Embryonic facial prominence (tissue), 1 donor: ENCODE measurements around the gene TMEM25.
A peak's percentile ranks its signal among the peaks of the same experiment; 100 is the strongest.
"Not testable (repeated sequence)": the region's sequence is repeated elsewhere in the genome, so short reads cannot be mapped to it uniquely, and the experiment has no call there.

Experiments
- DNase-seq: peaks from one replicate; pipeline ENCODE4 v3.0.0-alpha.2; 2016; ENCODE audit errors: extremely low spot score

The TMEM25 gene

GRCh38 chr11:118532852-118533768, 2.1 kb downstream of the TMEM25 start:
- no peak for DNase-seq

DNA sequence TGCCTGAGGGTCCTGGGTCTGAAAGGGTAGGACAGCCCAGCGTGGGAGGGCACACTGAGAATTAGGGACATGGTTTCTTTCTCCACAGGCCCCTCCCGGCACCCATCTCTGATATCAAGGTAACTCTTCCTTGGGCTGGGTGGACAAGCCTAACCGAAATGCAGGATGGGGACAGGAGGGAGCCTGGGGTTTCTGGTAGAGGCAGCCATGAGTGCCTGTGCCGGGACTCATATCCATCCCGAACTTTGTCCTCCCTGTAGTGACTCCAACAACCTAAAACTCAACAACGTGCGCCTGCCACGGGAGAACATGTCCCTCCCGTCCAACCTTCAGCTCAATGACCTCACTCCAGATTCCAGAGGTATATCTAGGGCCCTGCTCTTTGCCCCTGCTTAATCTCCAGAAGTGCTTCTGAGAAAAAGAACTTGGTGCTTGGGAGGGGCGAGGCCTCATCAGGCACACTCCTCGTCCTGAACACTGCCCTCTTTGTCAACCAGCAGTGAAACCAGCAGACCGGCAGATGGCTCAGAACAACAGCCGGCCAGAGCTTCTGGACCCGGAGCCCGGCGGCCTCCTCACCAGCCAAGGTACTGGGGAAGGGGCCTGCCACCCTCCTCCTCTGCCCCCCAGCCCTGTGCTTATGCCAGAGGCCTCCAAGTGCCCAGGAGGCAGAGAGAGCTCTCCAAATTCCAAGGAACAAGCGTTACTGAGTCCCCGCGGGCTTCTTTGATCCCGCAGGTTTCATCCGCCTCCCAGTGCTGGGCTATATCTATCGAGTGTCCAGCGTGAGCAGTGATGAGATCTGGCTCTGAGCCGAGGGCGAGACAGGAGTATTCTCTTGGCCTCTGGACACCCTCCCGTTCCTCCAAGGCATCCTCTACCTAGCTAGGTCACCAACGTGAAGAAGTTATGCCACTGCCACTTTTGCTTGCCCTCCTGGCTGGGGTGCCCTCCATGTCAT, 3.1 kb downstream of the TMEM25 start:
- no peak for DNase-seq

- DNase-seq: no peak
These were observed 4.3 kb downstream of the TMEM25 start for GRCh38 chr11:118535261-118535660.

GRCh38 chr11:118536726-118537125, 5.7 kb downstream of the TMEM25 start:
- DNase-seq: no peak

DNA sequence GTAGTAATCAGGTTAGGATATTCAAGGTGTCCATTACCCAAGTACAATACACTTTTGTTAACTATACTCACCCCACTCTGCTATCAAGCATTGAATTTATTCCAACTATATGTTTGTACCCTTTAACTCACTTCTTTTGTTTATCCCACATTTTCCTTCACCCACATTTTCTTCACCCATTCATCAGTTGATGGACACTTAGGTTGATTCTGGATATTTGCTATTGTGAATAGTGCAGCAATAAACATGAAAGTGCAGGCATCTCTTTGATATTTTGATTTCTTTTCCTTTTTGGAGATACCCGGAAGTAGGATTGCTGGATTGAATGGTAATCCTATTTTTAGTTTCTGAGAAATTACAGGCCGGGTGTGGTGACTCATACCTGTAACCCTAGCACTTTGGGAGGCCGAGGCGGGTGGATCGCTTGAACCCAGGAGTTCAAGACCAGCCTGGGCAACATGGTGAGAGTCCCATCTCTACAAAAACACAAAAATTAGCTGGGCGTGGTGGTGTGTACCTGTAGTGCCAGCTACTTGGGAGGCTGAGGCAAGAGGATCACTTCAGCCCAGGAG, 6.5 kb downstream of the TMEM25 start:
- no peak for DNase-seq

DNA sequence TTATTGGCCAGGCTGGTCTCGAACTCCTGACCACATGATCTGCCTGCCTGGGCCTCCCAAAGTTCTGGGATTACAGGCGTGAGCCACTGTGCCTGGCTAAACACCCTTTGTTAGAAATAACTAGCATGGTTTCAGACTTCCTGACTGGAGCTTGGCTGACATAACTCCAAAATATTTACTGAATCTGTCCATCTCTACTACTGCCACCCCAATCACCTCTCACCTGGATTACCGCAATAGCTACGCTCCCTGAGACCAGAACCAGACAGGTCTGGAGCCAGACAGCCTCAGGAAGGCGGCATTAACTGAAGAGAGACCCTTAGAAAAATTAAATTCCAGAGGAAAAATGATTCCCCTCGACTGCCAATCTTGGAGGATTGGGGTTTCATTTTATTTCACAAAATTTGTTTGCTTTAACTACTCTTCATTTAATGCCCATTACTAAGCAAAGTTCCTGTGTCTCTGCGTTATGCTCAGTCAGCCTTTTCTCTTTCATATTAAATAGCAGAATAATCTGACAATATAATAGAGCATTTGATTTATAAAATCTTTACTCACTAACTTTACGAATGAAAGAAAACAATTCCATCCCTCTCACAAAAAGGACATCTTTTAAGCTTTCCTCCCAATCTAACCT, 13.1 kb downstream of the TMEM25 start:
- no peak for DNase-seq

- no peak for DNase-seq
These were observed 13.6 kb downstream of the TMEM25 start for GRCh38 chr11:118544647-118545010.

- no peak for DNase-seq
These were observed 14.5 kb downstream of the TMEM25 start for GRCh38 chr11:118545533-118545932.

GRCh38 chr11:118547132-118547531, 16.1 kb downstream of the TMEM25 start:
- DNase-seq: no peak

GRCh38 chr11:118552341-118552740, 21.3 kb downstream of the TMEM25 start:
- DNase-seq: no peak

GRCh38 chr11:118560806-118561205, 29.8 kb downstream of the TMEM25 start:
- DNase-seq: no peak

DNA sequence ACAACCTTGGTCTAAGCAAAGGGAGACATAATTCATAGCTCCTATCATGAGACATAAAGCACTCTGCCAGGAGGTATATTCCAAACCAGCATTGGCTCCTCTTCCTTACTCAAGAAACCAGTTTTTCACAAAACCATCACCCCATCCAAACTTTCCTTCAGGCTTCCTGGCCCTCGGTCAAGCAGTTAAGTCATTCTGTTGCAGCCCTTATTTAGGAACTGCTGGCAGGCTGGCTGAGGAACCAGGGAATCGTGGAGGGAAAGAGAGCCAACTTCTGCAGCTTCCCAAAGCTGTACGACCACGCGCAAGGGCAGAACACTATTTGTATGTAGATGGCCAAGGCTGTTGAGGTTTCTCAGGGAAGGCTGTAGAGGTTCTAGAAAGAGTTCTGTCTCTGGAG, 34.1 kb downstream of the TMEM25 start:
- DNase-seq: no peak

DNA sequence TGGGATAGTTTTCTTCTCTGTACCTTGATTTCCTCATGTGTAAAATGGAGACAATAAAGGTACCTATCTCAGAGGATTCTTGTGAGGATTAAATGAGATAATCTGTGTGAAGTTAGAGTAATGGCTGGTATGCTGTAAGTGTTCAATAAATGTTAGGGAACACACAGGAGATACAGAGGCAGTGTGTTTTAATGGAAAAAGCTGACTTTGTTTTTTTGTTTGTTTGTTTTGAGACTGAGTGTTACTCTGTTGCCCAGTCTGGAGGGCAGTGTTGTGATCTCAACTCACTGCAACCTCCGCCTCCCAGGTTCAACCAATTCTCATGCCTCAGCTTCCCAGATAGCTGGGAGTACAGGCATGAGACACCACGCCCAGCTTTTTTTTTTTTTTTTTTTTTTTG, 38.7 kb downstream of the TMEM25 start:
- no peak for DNase-seq

DNA sequence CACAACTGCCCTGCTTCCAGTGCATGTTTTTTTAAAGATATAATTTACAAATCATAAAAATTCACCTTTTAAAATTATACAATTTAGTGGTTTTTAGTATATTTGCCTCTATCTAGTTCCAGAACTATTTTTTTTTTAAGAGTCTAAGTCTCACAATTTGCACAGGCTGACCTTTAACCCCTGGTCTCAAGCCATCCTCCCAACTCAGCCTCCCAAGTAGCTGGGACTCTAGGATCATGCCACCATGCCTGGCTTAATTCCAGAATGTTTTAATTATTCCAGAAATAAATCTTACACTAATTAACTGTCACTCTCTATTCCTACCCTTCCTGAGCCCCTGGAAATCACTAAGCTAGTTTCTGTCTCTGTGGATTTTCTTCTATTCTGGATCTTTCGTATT, 39.8 kb downstream of the TMEM25 start:
- DNase-seq: no peak

DNA sequence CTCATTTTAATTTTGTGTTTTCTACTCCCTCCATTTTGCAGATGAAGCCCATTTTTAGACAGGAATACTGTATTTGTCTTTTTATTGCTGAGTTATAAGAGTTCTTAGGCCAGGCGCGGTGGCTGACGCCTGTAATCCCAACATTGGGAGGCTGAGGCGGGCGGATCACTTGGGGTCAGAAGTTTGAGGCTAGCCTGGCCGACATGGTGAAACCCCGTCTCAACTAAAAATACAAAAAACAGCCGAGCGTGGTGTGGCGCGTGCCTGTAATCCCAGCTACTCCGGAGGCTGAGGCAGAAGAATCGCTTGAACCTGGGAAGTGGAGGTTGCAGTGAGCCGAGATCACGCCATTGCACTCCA, 40.7 kb downstream of the TMEM25 start:
- not testable (repeated sequence) for DNase-seq

DNA sequence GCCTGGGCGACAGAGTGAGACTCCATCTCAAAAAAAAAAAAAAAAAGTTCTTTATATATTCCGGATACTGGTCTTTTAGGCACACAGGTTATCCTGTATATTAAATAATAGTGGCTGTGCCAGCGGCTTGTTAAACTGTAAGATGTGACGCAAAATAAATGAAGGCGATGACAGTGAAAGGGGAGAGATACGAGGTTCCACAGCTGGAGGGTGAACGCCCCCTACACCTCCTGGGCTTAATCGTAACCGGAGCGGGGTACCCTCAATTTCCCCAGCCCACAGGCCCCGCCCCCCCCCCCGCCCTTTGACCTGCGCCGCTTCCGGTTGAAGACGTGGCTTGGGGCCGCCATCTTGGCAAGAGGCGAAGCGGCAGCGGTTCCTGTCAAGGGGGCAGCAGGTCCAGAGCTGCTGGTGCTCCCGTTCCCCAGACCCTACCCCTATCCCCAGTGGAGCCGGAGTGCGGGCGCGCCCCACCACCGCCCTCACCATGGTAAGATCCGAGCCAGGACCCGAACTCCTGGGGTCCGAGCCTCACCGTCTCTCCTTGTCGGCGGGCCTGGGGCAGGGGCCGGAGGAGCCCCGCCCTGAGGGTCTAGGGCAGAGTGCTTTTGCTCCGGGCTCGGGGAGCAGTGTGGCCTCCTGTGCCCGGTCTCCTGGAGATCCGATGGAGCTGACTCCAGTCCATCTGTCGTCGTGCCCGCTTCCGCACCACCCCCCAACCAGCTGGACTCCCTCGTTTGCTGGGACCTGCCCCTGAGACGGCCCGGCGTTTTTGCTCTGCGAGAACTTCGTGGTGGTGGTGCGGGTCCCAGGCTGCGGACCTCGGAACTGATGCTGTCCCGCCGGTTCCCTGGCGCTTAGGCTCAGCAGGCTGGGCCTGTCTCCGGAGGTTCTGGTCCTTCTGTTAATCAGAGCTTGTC, 41.3 kb downstream of the TMEM25 start, which contains the start of gene ARCN1:
Gene ARCN1, plus strand, starts transcription at position 349 of the 920 bp plus-strand sequence. Its CDS starts 139 bp downstream, at position 488.
- DNase-seq: peak; percentile 81

GRCh38 chr11:118572981-118573550, 42.1 kb downstream of the TMEM25 start:
- DNase-seq: no peak

- no peak for DNase-seq
These were observed 43.6 kb downstream of the TMEM25 start for GRCh38 chr11:118574636-118575035.

- not testable (repeated sequence) for DNase-seq
These were observed 47.0 kb downstream of the TMEM25 start for GRCh38 chr11:118577995-118578394.

DNA sequence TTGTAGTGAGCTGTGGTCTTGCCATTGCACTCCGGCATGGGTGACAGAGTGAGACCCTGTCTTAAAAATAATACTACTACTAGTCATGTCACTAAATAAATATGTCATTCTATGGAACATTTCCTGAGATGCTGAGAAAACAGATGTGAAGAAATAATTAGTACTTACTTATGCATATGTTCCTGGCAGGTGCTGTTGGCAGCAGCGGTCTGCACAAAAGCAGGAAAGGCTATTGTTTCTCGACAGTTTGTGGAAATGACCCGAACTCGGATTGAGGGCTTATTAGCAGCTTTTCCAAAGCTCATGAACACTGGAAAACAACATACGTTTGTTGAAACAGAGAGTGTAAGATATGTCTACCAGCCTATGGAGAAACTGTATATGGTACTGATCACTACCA, 50.1 kb downstream of the TMEM25 start:
- DNase-seq: no peak
